Mucosa of rectum (tissue), 2 donors: ENCODE measurements around the gene PDZK1IP1.
A peak's percentile ranks its signal among the peaks of the same experiment; 100 is the strongest.

Experiments used
- H3K27ac ChIP-seq, 2 donors: one replicate each; pipeline ENCODE4 v1.7.0; 2013; ENCODE audit warnings: inconsistent platforms in 2 of 2, low read depth in 2 of 2, low read length in 2 of 2
- H3K27me3 ChIP-seq, 2 donors: one replicate each; pipeline ENCODE4 v1.7.0; 2013; ENCODE audit warnings: low read length in 2 of 2; ENCODE audit not compliant: control insufficient read depth in 2 of 2, insufficient read depth in 2 of 2
- H3K36me3 ChIP-seq, 2 donors: one replicate each; pipeline ENCODE4 v1.7.0; 2013; ENCODE audit warnings: low read length in 2 of 2; ENCODE audit not compliant: control insufficient read depth in 2 of 2, insufficient read depth in 2 of 2
- H3K4me1 ChIP-seq, 2 donors: one replicate each; pipeline ENCODE4 v1.7.0; 2013; ENCODE audit warnings: low read length in 2 of 2, mild to moderate bottlenecking in 1 of 2; ENCODE audit not compliant: control insufficient read depth in 2 of 2, insufficient read depth in 2 of 2
- H3K4me3 ChIP-seq, 2 donors: one replicate each; pipeline ENCODE4 v1.7.0; 2013; ENCODE audit warnings: low read length in 2 of 2
- H3K9ac ChIP-seq, 2 donors: one replicate each; pipeline ENCODE4 v1.7.0; 2013; ENCODE audit warnings: low read length in 2 of 2, low read depth in 1 of 2, mild to moderate bottlenecking in 1 of 2
- H3K9me3 ChIP-seq, 2 donors: one replicate each; pipeline ENCODE4 v1.7.0; 2013; ENCODE audit warnings: low read length in 2 of 2; ENCODE audit not compliant: control insufficient read depth in 2 of 2
- donor health status: healthy.
- donor health status: Normal muscosa, but diverticular disease.

PDZK1IP1 gene, protein sequence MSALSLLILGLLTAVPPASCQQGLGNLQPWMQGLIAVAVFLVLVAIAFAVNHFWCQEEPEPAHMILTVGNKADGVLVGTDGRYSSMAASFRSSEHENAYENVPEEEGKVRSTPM

DNA sequence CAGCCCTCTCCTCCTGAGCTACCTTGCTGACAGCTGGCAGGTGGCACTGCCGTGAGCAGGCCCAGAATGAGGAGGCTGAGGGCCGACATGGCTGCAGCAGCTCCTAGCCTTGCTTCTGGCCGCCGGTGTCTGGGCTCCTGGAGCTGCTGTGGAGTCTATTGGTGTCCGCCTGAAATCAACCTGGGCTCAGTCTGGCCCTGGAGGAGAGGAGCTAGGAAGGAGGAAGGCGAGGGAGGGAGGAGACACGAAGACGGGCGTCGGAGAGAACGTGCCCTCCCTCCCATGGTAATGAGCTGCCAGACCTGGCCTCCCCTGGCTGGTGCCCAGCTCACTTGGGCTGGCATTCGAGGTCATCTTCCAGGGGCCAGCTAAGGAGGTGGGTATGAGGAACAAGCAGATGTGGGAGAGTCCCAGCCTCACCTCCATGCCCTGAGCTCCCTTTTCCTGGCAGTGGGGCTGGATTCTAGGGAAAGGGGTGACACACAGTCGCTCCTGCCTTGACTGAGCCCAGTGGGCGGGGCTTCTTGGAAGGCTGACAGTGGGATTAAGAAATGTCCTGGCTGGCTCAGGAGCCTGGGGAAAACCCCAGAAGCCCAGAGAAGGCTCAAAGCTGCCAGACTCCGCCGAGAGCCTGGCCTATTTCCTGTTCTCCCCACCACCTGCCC, at the start of gene PDZK1IP1:
PDZK1IP1 (minus strand) TSS at position 193 of the 665 bp plus-strand sequence; CDS start at position 89, 104 bp downstream.
- peak within 1 kb of the TSS; percentile 57 to 60 for H3K4me3 ChIP-seq
- peak within 1 kb of the TSS; percentile 70 to 77 for H3K9ac ChIP-seq
- H3K4me1 ChIP-seq = peaks cover 45 to 50% of the 10 kb centered on the region in 2 donors
- no peaks in the 10 kb centered on the region for H3K9me3 ChIP-seq
- no peaks in the 10 kb centered on the region for H3K36me3 ChIP-seq
- peak within 1 kb of the TSS; percentile 85 to 87 for H3K27ac ChIP-seq
- H3K27me3 ChIP-seq = no peaks in the 10 kb centered on the region

DNA sequence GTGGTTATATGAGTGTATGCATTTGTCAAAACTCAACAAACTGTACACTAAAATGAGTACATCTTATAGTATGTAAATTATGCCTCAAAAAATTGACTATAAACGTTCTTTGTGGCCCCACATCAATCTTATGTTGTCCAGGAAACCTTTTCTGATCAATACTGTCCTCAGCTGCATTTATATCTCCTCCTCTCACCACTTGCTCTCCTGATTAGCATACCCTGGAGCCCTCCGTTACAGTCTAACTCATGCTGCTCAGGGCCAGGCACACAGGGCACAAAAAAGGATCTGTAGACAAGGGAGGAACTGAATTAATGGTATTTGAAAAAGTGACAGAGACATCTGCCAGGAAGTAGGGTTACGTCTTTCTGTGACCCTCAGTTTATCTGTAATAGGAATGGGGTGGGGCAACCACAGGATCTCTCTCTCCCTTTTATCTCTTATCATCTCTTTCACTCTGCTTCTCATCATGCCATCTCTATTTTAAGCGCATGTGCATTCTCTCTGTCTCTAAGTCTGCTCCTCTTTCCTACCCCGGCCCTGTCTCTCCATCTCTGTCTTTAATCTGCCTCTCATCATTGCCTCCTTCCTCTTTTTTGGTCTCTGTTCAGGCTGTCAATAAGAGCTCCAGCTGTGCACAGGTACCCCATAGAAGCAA, 49.2 kb upstream of the PDZK1IP1 start:
- H3K9me3 ChIP-seq = no peaks in the 10 kb centered on the region
- H3K4me1 ChIP-seq = no peaks in the 10 kb centered on the region
- no peak overlapping the region for H3K9ac ChIP-seq
- no peak overlapping the region for H3K27ac ChIP-seq
- H3K27me3 ChIP-seq = peaks cover 0 to 10% of the 10 kb centered on the region in 2 donors
- H3K36me3 ChIP-seq = no peaks in the 10 kb centered on the region
- no peak overlapping the region for H3K4me3 ChIP-seq

DNA sequence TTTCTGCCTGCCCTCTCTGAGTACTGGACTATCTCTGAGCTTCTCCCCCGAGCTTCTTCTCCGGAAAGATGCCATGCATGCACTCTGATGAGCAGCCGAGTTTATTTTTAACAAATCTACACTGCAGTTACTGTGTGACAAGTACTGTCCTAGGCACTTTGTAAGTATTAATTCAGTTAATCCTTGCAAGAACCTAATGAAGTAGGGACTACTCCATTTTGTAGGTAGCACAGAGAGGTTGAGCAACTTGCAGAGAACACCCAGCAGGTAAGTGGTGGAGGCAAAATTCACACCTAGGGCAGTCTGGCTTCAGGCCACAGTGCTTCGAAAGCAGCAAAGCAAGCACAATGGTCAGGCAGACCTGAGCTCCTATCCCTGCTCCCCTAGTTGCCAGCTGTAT, 46.0 kb upstream of the PDZK1IP1 start:
- no peaks in the 10 kb centered on the region for H3K36me3 ChIP-seq
- H3K4me1 ChIP-seq = peaks cover 5 to 8% of the 10 kb centered on the region in 2 donors
- H3K27me3 ChIP-seq = peaks cover 26 to 35% of the 10 kb centered on the region in 2 donors
- no peak overlapping the region for H3K4me3 ChIP-seq
- no peak overlapping the region for H3K27ac ChIP-seq
- H3K9me3 ChIP-seq = no peaks in the 10 kb centered on the region
- H3K9ac ChIP-seq = no peak overlapping the region

DNA sequence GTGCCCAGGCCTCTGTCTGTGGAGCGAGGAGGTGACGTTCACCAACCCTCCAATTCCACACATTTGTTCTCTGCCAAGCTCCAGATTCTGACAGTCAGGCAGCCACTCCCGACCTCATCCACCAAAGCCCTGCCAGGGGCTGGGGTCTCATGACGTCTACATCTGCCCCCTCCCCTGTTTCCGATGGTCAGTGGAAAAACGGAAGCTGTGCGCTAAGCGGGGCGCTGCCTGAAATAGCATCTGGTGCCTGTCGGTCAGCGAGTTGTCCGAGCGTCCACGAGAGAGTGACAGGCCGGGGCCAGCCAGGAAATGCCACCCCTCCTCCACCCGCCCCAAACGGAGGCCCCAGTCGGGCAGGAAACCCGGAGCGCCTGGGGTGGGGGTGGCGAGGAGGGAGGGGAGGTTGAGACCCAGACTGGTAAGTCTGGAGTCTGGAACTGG, 45.4 kb upstream of the PDZK1IP1 start:
- Histone ChIP-seq H3K9ac (no peak overlapping the region), H3K27ac (no peak overlapping the region), H3K27me3 (peaks cover 32 to 41% of the 10 kb centered on the region in 2 donors), H3K9me3 (no peaks in the 10 kb centered on the region), H3K36me3 (no peaks in the 10 kb centered on the region), H3K4me3 (no peak overlapping the region), H3K4me1 (peaks cover 5 to 8% of the 10 kb centered on the region in 2 donors)

DNA sequence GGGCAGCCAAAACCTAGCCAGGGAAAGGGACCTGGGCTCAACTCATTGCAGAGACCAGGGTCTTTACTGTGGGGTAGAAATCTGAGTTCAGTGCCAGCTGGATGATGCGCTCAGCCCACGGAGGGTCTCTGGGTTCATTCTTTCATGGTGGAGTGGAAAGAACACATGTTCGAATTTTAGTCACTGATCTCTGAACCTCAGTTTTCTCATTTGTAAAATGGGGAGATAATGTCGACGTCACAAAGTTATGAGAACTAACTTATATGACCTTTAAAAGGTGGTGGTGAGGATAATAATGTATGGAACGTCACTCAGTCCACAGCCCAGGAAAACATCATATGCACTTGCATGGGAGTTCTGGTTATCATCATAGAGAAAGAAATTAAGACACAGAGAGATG, 43.4 kb upstream of the PDZK1IP1 start:
- Histone ChIP-seq H3K9ac (no peak overlapping the region), H3K27ac (no peak overlapping the region), H3K4me3 (no peak overlapping the region), H3K4me1 (peaks cover 5 to 8% of the 10 kb centered on the region in 2 donors), H3K27me3 (peaks cover 51 to 56% of the 10 kb centered on the region in 2 donors), H3K9me3 (no peaks in the 10 kb centered on the region), H3K36me3 (no peaks in the 10 kb centered on the region)

DNA sequence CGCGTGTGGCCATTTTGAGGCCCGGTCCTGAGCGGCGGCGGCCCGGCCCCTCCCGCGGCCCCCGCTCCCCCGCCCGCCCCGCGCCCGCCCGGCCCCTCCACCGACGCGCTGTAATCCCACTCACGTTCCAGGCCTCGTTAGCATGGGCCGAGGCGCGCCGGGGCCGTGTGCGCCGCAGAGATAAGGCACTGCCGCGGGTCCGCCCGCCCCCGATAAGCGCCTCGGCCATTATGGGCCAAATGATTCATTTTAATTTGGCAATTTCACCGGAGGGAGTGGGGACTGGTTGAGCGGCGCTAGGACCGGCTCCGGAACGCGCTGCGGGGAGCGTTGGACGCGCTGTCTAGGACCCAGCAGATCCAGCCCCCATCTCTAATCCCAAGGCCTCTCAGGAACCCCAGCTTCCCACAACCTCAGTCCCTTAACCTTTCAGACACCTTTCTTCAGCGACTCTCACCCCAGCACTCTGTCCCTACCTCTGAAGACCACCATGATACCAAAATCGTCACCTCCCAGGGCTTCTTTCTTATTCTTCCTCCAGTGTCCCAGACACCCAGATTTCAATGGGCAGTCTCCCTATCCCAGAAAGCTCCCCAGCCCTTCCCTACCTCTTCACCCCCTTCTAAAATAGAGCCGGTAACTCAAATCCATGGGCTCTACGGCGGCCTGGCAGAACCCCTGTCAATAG, 42.5 kb upstream of the PDZK1IP1 start, which contains the start of gene TAL1:
TAL1 (minus strand) TSS at position 39 of the 688 bp plus-strand sequence. CDS start 6,337 bp downstream, outside the sequence.
- peaks cover 58 to 65% of the 10 kb centered on the region in 2 donors for H3K27me3 ChIP-seq
- H3K4me1 ChIP-seq = peaks cover 5 to 8% of the 10 kb centered on the region in 2 donors
- H3K4me3 ChIP-seq = peak within 1 kb of the TSS; percentile 58 to 69
- peak within 1 kb of the TSS; percentile 64 to 72 for H3K27ac ChIP-seq
- no peaks in the 10 kb centered on the region for H3K9me3 ChIP-seq
- H3K36me3 ChIP-seq = no peaks in the 10 kb centered on the region
- H3K9ac ChIP-seq = peak within 1 kb of the TSS; percentile 47 to 49

DNA sequence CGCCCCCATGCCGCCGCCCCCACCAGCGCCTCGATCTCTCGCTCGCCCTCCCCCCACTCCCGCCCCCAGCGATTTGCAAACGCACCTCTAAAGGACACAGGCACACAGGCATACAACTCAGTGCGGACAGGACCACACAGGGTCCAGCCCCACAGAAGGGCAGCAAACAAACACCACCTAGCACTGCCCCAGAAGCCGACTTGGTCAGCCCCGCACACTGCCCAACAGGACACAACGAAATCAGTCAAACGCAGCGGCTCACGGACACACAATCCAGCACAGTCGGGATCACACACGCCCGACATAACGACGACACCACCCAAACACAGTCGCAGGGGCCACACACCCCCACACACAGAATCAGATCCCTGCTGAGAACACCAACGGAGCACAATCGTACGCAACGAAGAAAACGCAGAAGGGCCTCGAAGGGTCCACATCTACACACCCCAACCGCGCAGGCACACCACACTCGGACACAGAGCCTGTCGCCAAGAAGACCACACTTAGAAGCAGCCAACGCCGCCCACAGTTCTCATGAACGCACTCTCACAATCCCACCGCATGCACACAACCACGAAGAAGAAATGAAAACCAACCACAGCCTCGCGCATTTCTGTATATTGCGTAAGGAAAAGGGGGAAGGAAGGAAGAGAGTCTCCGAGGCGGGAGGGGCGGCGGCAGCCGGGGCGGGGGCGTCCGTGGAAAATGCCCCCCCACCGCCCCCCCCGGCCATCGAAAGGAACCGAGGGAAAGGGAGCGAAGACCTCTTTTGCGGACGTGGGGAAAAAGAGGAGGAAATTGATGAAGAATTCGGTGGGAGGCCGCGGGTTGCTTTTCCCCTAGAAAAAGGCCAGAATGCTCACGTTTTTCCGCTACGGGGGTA, 41.7 kb upstream of the PDZK1IP1 start:
- Histone ChIP-seq H3K4me1 (peaks cover 5 to 8% of the 10 kb centered on the region in 2 donors), H3K27ac (peak overlapping the region; percentile 64 to 72), H3K9me3 (no peaks in the 10 kb centered on the region), H3K4me3 (peak overlapping the region; percentile 58 to 69), H3K36me3 (no peaks in the 10 kb centered on the region), H3K27me3 (peaks cover 65 to 72% of the 10 kb centered on the region in 2 donors), H3K9ac (peak overlapping the region; percentile 47 to 49)

DNA sequence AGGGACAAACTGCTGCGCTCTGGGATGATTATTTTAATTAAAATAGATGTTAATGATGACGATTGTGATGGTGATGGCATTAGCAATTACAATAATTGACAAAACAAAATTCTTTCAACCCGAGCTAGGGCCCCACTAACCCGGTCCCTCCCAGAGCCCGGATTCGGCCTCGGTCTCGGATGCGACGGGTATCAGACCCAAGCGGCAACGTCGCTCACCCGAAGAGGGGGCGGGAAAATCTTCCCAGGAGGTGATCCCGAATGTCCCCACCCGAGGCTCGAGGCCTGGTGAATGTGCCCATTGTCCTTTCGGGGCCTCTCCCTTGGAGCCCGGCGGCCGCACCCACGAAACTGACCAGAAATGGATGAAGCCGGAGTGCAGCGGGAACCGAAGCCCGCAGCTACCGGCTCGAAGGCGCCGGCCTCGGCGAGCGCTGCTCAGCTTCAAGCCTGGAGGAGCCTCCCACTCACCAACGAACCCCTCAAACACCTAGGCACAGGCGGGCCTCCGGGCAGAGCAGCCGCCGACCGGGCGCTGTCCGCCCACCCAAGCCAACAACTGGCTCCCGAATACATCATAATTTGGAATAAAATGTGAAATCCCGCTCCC, 41.0 kb upstream of the PDZK1IP1 start:
- H3K4me1 ChIP-seq = peaks cover 5 to 8% of the 10 kb centered on the region in 2 donors
- H3K9me3 ChIP-seq = no peaks in the 10 kb centered on the region
- H3K4me3 ChIP-seq = peak overlapping the region in 1 of 2 donors; percentile 26
- peaks cover 71 to 79% of the 10 kb centered on the region in 2 donors for H3K27me3 ChIP-seq
- H3K27ac ChIP-seq = peak overlapping the region; percentile 38 to 64
- no peak overlapping the region for H3K9ac ChIP-seq
- H3K36me3 ChIP-seq = no peaks in the 10 kb centered on the region
